ENCODE results near the gene UROS.

DNA sequence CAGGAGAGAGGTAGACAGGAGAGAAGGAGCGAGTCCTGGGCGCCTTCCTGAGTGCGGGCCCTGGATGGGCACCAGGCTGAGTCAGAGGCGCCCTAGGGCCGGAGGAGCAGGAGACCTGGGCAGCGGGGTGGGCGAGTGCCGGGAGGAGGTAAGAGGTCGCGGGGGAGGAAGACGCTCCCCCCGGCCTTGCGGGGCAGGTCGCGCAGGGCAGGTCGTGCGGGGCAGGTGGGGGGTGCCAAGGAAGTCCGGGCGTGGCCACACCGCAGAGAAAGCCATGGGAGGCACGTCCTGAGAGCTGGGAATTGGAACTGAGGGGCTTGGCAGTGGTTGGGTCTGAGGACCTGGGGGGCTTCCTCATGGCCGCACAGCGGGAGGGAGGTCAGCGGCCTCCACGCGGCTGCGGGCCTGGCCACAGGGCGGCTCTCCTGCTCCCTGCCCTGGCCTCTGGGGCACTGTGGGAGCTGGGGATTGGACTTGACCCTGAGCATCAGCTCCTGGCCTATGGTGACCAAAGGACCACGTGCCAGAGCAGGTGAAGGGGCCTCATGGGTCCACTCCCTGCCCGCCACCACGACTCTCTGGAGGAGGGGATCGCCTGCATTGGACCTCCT is 48.4 kb downstream of the UROS start:
- TF ChIP-seq, protein P1, sequence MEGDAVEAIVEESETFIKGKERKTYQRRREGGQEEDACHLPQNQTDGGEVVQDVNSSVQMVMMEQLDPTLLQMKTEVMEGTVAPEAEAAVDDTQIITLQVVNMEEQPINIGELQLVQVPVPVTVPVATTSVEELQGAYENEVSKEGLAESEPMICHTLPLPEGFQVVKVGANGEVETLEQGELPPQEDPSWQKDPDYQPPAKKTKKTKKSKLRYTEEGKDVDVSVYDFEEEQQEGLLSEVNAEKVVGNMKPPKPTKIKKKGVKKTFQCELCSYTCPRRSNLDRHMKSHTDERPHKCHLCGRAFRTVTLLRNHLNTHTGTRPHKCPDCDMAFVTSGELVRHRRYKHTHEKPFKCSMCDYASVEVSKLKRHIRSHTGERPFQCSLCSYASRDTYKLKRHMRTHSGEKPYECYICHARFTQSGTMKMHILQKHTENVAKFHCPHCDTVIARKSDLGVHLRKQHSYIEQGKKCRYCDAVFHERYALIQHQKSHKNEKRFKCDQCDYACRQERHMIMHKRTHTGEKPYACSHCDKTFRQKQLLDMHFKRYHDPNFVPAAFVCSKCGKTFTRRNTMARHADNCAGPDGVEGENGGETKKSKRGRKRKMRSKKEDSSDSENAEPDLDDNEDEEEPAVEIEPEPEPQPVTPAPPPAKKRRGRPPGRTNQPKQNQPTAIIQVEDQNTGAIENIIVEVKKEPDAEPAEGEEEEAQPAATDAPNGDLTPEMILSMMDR (IDR thresholded peaks at IDR 0.05; ENCODE audit: poor library complexity) = no peak
- no peak for TF ChIP-seq EZH2phosphoT487 (IDR thresholded peaks at IDR 0.05; ENCODE audit: low read depth, severe bottlenecking, unreplicated experiment)
